ENCODE results near the gene PACSIN2. TPM values are rescaled to one million over a fixed set of nuclear protein-coding genes. Genes with fewer than 3 reads are reported as not detected.

The PACSIN2 gene
- total RNA-seq, 1 donor from 2014 or later, result 93.4 TPM

DNA sequence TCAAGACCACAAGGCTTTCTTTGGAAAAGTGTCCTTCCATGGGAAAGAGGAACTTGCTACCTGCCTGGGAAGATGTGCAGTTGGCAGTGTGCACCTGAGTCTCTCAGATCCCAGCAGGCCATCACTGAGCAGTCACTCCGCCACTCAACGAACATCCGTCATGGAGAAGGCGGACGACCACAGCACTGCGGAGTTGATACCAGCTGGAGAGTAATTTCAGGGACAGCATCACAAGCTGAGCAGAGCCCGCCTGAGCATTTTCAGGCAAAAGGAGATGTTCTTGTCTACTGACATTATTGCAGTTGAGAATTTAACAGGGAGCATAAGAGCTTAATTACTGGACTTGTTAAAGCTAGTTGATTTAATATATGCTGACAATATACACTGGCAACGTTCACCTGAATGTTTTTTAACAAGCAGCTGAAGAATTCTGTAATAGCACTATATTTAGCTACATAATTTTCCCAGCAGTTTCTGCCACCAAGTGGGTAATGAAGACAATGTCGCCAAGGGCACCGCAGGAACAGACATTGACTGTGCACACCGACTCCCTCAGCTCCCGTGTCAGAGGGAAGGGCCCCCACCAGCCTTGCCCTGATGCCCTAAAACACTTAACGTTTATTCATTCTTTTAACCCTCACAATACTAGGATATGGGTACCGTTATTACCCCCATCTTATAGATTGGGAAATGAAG lies 105.4 kb downstream of the PACSIN2 start:
- DNase-seq (ENCODE audit: low spot score), result no peak
- H3K27ac Mint-ChIP-seq (ENCODE audit: unreplicated experiment), result no peak overlapping the region
- H3K36me3 Mint-ChIP-seq (ENCODE audit: low read depth), result peaks cover 14% of the 10 kb centered on the region
- H3K27me3 Mint-ChIP-seq (ENCODE audit: low read depth), result no peaks in the 10 kb centered on the region
- TF ChIP-seq, protein P1, sequence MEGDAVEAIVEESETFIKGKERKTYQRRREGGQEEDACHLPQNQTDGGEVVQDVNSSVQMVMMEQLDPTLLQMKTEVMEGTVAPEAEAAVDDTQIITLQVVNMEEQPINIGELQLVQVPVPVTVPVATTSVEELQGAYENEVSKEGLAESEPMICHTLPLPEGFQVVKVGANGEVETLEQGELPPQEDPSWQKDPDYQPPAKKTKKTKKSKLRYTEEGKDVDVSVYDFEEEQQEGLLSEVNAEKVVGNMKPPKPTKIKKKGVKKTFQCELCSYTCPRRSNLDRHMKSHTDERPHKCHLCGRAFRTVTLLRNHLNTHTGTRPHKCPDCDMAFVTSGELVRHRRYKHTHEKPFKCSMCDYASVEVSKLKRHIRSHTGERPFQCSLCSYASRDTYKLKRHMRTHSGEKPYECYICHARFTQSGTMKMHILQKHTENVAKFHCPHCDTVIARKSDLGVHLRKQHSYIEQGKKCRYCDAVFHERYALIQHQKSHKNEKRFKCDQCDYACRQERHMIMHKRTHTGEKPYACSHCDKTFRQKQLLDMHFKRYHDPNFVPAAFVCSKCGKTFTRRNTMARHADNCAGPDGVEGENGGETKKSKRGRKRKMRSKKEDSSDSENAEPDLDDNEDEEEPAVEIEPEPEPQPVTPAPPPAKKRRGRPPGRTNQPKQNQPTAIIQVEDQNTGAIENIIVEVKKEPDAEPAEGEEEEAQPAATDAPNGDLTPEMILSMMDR (IDR thresholded peaks at IDR 0.05), result no peak
- H3K4me3 Mint-ChIP-seq (ENCODE audit: unreplicated experiment), result no peak overlapping the region
- no peaks in the 10 kb centered on the region for H3K9me3 Mint-ChIP-seq (ENCODE audit: low read depth)
- H3K4me1 Mint-ChIP-seq (ENCODE audit: low read depth), result peaks cover 55% of the 10 kb centered on the region

DNA sequence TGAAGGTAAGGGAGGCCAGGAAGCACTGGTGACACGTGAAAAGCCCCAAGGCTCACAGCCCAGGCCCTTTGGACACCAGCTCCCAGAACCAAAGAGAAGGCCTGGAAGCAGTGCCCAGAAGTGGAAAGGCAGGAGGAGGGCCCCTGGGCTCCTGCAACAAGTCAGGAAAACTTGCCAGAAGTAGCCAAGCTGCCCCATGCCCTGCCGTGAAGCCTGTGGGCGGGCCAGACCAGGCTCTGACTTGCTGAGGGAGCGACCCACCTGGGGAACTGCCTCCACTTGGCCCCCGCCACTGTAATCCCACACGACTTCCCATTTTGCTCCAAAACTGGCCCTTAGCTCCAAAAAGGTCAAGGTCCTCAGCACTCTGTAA lies 106.6 kb downstream of the PACSIN2 start:
- peaks cover 16% of the 10 kb centered on the region for H3K36me3 Mint-ChIP-seq (ENCODE audit: low read depth)
- H3K27ac Mint-ChIP-seq (ENCODE audit: unreplicated experiment), result peak overlapping the region; percentile 71
- DNase-seq (ENCODE audit: low spot score), result no peak
- peaks cover 56% of the 10 kb centered on the region for H3K4me1 Mint-ChIP-seq (ENCODE audit: low read depth)
- TF ChIP-seq, protein P1 (IDR thresholded peaks at IDR 0.05), result no peak
- no peaks in the 10 kb centered on the region for H3K27me3 Mint-ChIP-seq (ENCODE audit: low read depth)
- H3K4me3 Mint-ChIP-seq (ENCODE audit: unreplicated experiment), result no peak overlapping the region
- H3K9me3 Mint-ChIP-seq (ENCODE audit: low read depth), result no peaks in the 10 kb centered on the region

DNA sequence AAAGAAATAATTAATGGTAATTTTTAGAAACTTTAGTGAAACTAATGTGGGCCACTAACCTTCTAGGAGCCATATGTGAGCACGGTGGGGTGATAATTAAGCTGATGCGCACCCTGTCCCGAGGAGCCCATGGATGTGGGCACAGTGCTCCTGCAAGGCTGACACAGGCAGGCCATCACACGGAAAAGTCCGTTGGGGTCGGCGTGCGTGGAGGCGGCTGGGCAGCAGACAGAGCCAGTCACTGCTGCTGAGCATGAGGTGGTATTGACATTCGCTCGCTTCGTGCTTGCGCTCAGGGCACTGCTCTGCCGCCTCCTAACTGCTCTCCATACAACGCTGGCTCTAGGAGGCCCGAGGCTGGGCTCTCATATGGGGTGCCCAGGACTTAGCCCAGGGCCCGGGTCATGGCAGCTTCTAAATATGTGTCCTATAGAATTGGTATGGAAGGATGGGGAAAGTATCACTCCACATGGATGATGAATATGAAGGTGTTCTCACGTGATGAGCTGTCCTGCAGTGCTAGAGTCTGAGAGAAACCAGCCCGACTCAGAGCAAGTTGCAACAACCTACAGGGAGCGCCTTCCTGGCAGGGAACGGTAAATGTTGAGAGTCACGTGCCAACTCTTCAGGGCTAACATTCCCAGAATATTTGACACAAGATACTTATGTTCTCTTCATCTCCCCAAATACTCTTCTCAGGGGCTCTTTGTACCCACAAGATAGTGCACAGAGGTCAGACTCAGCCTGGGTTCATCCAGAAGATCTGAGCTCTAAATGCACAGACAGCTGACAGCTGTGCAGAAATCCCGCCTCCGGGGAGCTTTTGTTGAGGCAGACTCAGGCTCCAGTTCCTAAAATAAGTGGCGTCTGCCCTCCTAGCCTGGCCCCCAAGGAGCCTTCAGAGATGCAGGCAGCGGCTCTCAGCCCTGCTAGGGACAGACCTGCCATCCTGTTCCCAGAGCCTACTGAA lies 107.3 kb downstream of the PACSIN2 start:
- Mint-ChIP-seq H3K9me3 (ENCODE audit: low read depth) (no peaks in the 10 kb centered on the region), H3K36me3 (ENCODE audit: low read depth) (peaks cover 16% of the 10 kb centered on the region), H3K4me1 (ENCODE audit: low read depth) (peaks cover 56% of the 10 kb centered on the region), H3K4me3 (ENCODE audit: unreplicated experiment) (no peak overlapping the region), H3K27ac (ENCODE audit: unreplicated experiment) (peak overlapping the region; percentile 71), H3K27me3 (ENCODE audit: low read depth) (no peaks in the 10 kb centered on the region)
- no peak for DNase-seq (ENCODE audit: low spot score)
- TF ChIP-seq, protein P1 (IDR thresholded peaks at IDR 0.05), result no peak

DNA sequence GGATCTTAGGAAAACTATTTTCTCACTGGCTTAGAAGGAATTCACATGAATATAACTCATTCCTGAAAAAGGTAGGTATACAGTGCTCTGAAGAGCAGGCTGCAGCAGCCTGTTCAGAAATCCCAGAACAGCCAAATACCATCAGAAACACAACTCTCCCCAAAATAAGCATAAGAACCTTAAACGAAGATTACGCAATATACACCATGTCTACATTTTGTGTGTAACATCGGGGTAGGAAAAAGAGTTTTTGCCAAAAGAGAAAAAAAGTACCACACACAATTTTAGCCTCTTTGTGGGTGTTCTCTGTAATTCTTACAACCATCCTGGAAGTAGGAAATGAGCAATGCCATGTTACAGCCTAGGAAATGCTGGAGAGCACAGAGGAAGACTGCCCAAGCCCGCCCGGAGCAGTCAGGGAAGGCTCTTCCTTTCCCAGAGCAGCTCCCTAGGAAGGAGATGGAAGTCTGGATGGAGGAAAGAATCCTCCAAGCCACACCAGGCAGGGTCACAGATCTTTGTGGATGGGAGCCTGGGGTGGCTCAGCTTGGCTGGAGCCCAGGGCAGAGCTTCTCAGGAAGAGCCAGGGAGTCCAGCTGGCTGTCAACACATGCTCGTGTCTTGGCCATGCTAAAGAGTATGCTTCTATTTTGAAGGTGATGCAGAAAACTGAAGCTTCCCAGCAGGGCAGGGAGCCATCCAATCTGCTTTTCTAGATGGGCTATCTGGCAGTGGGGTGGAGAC lies 108.2 kb downstream of the PACSIN2 start:
- no peak for DNase-seq (ENCODE audit: low spot score)
- TF ChIP-seq, protein P1 (IDR thresholded peaks at IDR 0.05), result no peak
- Mint-ChIP-seq H3K4me1 (ENCODE audit: low read depth) (peaks cover 60% of the 10 kb centered on the region), H3K36me3 (ENCODE audit: low read depth) (peaks cover 18% of the 10 kb centered on the region), H3K27ac (ENCODE audit: unreplicated experiment) (peak overlapping the region; percentile 71), H3K4me3 (ENCODE audit: unreplicated experiment) (no peak overlapping the region), H3K9me3 (ENCODE audit: low read depth) (no peaks in the 10 kb centered on the region), H3K27me3 (ENCODE audit: low read depth) (no peaks in the 10 kb centered on the region)

DNA sequence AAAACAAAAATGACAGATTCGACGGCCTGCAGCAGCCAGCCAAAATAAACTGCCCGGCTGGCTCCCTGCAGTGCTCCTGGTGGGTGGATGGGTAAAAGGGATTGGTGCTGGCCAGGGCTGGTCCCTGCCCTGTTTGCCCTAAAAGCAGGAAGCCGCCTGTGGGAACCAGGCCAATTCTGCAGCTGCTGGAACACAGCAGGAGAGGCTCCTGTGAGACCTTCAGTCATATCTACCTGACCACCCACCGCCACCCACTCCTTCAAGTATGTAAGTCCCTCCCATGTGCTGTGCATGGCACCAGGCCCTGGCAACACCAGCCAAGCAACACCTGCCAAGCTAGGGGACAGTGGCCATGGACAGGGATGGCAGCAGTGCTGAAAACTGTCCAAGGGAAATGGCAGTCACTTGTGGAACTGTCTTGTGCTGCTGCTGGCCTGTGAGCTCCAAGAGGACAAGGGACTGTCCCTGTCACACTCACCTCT lies 109.2 kb downstream of the PACSIN2 start:
- H3K4me3 Mint-ChIP-seq (ENCODE audit: unreplicated experiment), result peak overlapping the region; percentile 32
- TF ChIP-seq, protein P1 (IDR thresholded peaks at IDR 0.05), result no peak
- no peaks in the 10 kb centered on the region for H3K9me3 Mint-ChIP-seq (ENCODE audit: low read depth)
- H3K27ac Mint-ChIP-seq (ENCODE audit: unreplicated experiment), result peak overlapping the region; percentile 70
- peaks cover 21% of the 10 kb centered on the region for H3K36me3 Mint-ChIP-seq (ENCODE audit: low read depth)
- H3K4me1 Mint-ChIP-seq (ENCODE audit: low read depth), result peaks cover 62% of the 10 kb centered on the region
- H3K27me3 Mint-ChIP-seq (ENCODE audit: low read depth), result no peaks in the 10 kb centered on the region
- no peak for DNase-seq (ENCODE audit: low spot score)

Measured in chondrocyte (in vitro differentiated cells).